Right renal pelvis (tissue), 4 donors: ENCODE measurements around the gene SNX5. TPM values are rescaled to one million over a fixed set of nuclear protein-coding genes. Genes with fewer than 3 reads are reported as not detected.

Experiments
- DNase-seq, 4 donors: peaks; one replicate each; pipeline ENCODE4 v3.0.0-alpha.2; 2013; ENCODE audit warnings: low read depth in 4 of 4, low spot score in 3 of 4, missing footprints in 1 of 4
- polyA plus RNA-seq, 4 donors: library from polyadenylated mRNA; unstranded; fragments of 120-200 nt; gene quantifications; one replicate each; pipeline ENCODE4 v1.2.1, GENCODE V29; 2013; ENCODE audit not compliant: insufficient read length in 4 of 4

SNX5 gene
- polyA plus RNA-seq, 4 donors: 202 to 241 (median 230) TPM

DNA sequence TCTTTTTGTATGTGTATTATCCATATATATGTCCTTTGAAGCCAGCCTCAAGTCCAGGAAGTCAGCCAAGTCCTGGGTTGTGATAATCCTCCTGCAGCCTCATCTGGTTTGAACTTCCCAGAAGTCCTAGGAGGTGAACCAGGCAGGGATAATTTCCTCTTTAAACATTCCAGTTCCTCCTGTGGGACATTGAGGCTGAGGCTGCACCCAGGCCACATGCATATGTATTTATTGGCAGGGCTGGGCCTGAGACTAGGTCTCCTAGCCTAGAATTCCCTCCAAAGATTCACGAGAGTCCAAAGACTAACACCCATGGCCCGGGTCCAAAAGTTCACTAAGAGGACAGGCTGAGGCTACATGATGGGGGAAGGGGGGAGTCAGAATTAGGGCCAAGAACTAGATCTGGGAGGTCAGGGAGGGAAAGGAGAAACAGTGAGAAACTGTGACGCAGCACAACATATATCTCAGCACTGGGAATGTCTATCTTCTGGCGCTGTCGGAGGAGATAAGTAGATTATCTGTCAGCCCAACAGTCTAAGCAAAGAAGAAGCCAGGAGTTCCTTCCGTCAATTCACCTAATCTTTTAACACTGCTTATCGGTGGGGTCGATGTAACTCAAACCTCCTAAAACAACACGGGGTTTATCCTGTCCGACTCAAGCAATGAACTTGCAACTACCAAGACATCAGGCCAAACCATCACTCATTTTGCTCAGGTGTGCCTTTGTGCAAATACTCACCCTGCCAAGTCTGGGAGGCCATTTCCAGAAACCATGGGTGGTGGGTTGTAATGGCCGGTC, 43.3 kb downstream of the SNX5 start:
- DNase-seq: no peak

DNA sequence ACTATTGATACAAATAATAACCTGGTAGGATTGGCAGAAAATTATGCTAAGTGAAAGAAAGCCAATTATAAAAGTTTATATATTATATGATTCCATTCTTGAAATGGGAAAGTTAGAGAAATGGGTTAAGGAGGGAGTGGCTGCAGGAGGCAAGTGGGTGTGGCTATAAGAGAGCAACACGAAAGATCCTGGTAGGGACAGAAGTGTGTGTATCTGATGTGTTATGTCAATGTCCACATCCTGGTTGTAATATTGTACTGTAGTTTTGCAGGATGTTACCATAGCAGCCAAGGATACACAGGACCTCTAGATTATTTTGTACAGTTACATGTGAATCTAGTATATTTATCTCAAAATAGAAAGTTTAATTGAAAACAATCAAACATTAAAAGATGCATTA, 46.8 kb downstream of the SNX5 start:
- no peak for DNase-seq

- DNase-seq: no peak
These were observed 49.4 kb downstream of the SNX5 start for GRCh38 chr20:17919149-17919548.

DNA sequence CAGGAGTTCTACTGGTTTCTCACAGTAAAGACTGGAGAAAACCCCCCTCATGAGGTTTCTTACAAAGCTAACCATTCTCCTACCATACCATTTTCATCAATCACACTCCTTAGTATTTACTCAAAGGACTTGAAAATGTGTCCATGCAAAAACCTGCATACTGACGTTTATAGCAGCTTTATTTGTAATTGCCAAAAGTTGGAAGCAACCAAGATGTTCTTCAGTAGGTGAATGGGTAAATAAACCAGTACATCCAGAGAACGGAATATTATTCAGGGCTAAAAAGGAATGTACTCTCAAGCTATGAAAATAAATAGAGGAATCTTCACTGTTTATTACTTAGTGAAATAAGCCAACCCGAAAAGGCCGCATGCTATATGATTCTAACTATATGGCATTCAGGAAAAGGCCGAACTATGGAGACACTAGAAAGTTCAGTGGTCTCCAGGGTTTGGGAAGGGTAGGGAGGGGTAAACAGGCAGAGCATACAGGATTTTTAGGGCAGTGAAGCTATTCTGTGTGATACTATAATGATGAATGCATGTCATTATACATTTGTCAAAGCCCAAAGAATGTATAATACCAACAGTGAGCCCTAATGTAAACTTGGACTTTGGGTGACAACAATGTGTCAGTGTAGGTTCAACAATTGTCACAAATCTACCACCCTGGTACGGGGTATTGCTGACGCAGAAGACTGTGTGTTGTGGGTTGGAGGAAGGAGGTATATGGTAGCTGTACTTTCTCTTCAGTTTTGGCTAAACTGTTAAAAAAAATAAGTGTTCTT, 50.6 kb downstream of the SNX5 start:
- no peak for DNase-seq

- DNase-seq: no peak
These were observed 52.1 kb downstream of the SNX5 start for GRCh38 chr20:17916433-17916891.

DNA sequence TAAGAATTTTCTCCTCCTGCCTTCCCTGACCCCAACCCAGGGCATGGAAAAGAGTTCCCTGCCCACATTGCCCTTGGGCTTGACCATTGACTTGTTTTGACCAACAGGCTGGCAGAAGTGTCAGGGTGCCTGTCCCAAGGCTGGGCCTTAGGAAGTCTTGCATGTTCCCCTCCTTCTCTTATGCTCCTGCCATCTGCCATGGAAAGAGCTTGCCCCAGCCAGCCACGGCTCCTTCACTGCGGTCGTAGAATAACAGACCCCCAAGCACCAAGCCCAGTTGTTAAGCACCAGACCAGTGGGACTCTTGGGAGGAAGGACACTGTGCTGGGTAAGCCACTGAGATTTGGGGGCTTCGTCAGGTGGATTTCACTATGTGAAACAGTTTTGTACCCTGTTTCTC, 53.6 kb downstream of the SNX5 start:
- DNase-seq: no peak

DNA sequence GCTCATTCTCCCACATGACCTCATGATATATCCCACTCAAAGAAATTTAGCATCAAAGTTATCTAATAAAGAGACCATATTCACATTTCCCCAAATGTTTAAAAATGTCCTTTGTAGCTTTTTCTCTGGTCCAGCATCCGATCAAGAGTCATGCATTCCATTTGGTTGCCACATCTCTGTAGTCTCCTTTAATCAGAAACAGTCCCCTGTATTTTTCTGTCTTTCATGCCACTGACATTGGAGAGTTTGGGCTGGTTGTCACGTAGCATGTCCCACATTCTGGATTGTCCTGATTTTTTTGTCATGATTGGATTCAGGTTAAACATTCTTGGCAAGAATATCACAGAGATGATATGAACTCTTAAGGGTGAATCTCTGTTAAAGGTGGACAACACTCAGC, 55.7 kb downstream of the SNX5 start:
- no peak for DNase-seq

- no peak for DNase-seq
These were observed 56.7 kb downstream of the SNX5 start for GRCh38 chr20:17911927-17912326.

- peak in 1 of 4 donors; percentile 55 for DNase-seq
These were observed 57.7 kb downstream of the SNX5 start for GRCh38 chr20:17910828-17911294.

DNA sequence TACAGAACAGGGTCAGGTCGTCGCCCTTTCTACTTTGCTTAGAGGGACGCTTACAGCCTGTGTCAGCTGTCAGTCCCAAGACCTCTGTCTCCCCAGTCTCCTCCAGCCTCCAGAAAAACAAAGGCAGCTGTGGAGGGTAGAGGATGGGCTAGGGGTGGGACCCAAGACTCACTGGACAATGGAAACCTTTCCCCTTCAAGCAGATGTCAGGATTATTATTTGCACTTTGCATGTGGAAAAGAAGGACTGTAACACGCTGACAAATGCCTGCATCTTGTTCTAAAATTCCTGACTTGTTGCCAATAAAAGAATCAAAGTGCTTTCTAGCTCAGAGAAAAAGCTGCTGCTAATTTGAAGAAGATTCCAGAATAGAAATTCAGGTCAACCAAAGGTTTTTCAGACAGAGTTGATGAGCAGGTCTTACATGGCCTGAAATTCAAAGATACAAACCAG, 58.7 kb downstream of the SNX5 start:
- DNase-seq: no peak

- no peak for DNase-seq
These were observed 63.0 kb downstream of the SNX5 start for GRCh38 chr20:17905544-17905943.

- DNase-seq: no peak
These were observed 64.6 kb downstream of the SNX5 start for GRCh38 chr20:17904027-17904426.

- DNase-seq: no peak
These were observed 66.0 kb downstream of the SNX5 start for GRCh38 chr20:17902531-17903083.

- DNase-seq: no peak
These were observed 66.6 kb downstream of the SNX5 start for GRCh38 chr20:17901971-17902370.

- DNase-seq: no peak
These were observed 70.0 kb downstream of the SNX5 start for GRCh38 chr20:17898548-17898994.

DNA sequence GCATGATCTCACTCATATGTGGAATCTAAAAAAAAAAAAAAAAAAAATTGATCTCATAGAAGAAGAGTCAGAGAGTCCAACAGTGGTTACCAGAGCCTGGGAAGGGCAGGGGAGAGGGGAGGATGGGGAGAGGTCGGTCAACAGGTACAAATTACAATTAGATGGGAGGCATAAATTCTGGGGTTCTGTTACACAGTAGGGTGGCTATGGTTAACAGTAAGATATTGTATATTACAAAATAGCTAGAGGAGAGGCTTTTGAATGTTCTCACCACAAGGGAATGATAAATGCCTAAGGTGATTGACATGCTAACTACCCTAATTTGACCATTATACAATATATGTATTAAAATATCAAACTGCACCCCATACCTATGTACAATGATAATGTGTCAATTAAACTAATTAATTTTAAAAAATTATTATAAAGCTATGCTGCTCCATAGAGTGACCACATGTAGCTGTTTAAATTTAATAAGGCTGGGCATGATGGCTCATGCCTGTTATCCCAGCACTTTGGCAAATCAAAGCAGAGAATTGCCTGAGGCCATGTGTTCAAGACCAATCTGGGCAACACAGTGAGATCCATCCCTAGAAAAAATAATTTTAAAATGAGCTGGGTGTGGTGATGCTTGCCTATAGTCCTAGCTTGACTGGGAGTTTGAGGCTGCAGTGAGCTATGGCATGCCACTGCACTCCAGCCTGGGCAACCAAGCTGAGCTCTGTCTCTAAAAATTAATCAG, 70.9 kb downstream of the SNX5 start:
- DNase-seq: no peak

GRCh38 chr20:17896771-17897369, 71.7 kb downstream of the SNX5 start:
- DNase-seq: no peak

- DNase-seq: no peak
These were observed 72.3 kb downstream of the SNX5 start for GRCh38 chr20:17896193-17896723.

- no peak for DNase-seq
These were observed 72.9 kb downstream of the SNX5 start for GRCh38 chr20:17895641-17896171.

- no peak for DNase-seq
These were observed 75.1 kb downstream of the SNX5 start for GRCh38 chr20:17893445-17893844.
